ENCODE results near the gene TLR2. TPM values are rescaled to one million over a fixed set of nuclear protein-coding genes. Genes with fewer than 3 reads are reported as not detected.

Gene TLR2
- total and polyA plus RNA-seq, 2 experiments from 2014 or later = 0.63 to 1.2 TPM

DNA sequence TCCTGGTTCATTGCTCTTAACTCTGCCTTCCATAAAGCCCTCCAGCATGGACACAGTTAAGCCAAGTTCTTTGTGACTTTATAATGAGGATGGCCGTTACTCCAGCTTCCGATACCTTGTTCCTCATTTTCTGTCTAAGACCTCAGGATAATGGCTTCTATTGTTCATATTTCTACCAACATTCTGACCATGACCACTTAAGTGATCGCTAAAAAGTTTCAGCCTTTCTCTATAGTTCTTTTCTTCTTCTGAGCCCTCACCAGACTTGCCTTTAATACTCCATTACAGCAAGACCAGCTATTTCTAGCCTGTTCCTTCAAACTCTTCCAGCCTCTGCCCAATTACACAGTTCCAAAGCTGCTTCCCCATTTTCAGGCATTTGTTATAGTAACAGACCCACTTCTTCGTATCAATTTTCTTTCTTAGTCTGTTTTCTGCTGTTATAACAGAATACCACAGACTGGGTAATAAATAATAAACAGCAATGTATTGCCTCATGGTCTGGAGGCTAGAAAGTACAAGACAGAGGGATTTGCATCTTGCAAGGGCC, 63.4 kb downstream of the TLR2 start (continued):
- no peak for TF ChIP-seq POLR2AphosphoS5 (IDR thresholded peaks at IDR 0.05; ENCODE audit: low read depth)
- no peak for TF ChIP-seq ZNF114 (CRISPR knock-in tag; IDR thresholded peaks at IDR 0.05)
- TF ChIP-seq EZH2phosphoT487 (IDR thresholded peaks at IDR 0.05; ENCODE audit: unreplicated experiment) = no peak
- TF ChIP-seq EZH2 (IDR thresholded peaks at IDR 0.05; ENCODE audit: low read depth, unreplicated experiment) = no peak

DNA sequence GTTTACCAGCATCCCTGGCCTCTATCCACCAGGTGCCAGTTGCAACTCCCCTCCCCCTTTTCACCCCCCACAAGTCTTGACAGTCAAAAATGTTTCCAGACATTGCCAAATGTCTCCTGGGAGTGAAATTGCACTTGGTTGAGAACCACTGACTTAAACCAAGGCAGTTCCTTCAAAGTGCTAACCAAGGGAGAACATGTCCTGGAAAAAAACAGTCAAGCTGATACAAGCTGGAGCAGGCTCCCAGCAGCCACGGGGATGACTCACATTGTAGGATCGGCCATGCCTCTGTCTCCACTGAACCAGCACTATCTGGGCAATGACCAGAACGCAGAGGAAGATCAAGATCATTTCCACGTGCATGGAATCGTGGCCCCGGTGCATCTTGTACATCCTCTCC, 64.3 kb downstream of the TLR2 start:
- Histone ChIP-seq H2AFZ (no peak overlapping the region), H4K20me1 (replicated peaks; ENCODE audit: insufficient read depth) (no peaks in the 10 kb centered on the region), H3K79me2 (replicated peaks; ENCODE audit: insufficient read depth) (no peaks in the 10 kb centered on the region), H3K4me1 (ENCODE audit: insufficient read depth) (no peaks in the 10 kb centered on the region), H3K4me2 (no peak overlapping the region), H3K36me3 (ENCODE audit: insufficient read depth) (no peaks in the 10 kb centered on the region), H3F3A (replicated peaks; ENCODE audit: low read depth) (no peaks in the 10 kb centered on the region), H3K9me2 (ENCODE audit: insufficient read depth) (0 out of 2 replicates have a peak, but pooled peaks cover 4% of the 10 kb centered on the region), H3K27me3 (ENCODE audit: insufficient read depth) (no peaks in the 10 kb centered on the region), H3K27ac (ENCODE audit: low read depth) (no peak overlapping the region), H3K4me3 (no peak overlapping the region)
- Mint-ChIP-seq H3K4me1 (0 out of 3 replicates have a peak, but pooled peaks cover 2% of the 10 kb centered on the region), H3K4me3 (no peak overlapping the region), H3K27me3 (ENCODE audit: insufficient read depth, low read depth, poor library complexity) (no peaks in the 10 kb centered on the region), H3K9me3 (no peaks in the 10 kb centered on the region), H3K27ac (no peak overlapping the region), H3K36me3 (ENCODE audit: low read depth) (peaks cover 7% of the 10 kb centered on the region)
- DNase-seq (ENCODE audit: low spot score) (no peak), ATAC-seq (no peak)
- no peak for TF ChIP-seq POLR2AphosphoS5 (IDR thresholded peaks at IDR 0.05; ENCODE audit: low read depth)
- TF ChIP-seq EZH2 (IDR thresholded peaks at IDR 0.05; ENCODE audit: low read depth, unreplicated experiment) = no peak
- TF ChIP-seq, protein P1, sequence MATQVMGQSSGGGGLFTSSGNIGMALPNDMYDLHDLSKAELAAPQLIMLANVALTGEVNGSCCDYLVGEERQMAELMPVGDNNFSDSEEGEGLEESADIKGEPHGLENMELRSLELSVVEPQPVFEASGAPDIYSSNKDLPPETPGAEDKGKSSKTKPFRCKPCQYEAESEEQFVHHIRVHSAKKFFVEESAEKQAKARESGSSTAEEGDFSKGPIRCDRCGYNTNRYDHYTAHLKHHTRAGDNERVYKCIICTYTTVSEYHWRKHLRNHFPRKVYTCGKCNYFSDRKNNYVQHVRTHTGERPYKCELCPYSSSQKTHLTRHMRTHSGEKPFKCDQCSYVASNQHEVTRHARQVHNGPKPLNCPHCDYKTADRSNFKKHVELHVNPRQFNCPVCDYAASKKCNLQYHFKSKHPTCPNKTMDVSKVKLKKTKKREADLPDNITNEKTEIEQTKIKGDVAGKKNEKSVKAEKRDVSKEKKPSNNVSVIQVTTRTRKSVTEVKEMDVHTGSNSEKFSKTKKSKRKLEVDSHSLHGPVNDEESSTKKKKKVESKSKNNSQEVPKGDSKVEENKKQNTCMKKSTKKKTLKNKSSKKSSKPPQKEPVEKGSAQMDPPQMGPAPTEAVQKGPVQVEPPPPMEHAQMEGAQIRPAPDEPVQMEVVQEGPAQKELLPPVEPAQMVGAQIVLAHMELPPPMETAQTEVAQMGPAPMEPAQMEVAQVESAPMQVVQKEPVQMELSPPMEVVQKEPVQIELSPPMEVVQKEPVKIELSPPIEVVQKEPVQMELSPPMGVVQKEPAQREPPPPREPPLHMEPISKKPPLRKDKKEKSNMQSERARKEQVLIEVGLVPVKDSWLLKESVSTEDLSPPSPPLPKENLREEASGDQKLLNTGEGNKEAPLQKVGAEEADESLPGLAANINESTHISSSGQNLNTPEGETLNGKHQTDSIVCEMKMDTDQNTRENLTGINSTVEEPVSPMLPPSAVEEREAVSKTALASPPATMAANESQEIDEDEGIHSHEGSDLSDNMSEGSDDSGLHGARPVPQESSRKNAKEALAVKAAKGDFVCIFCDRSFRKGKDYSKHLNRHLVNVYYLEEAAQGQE (IDR thresholded peaks at IDR 0.05; ENCODE audit: unreplicated experiment) = no peak
- TF ChIP-seq ZNF114 (CRISPR knock-in tag; IDR thresholded peaks at IDR 0.05) = no peak
- TF ChIP-seq CREB1 (CRISPR knock-in tag; IDR thresholded peaks at IDR 0.05; ENCODE audit: low read depth) = no peak

DNA sequence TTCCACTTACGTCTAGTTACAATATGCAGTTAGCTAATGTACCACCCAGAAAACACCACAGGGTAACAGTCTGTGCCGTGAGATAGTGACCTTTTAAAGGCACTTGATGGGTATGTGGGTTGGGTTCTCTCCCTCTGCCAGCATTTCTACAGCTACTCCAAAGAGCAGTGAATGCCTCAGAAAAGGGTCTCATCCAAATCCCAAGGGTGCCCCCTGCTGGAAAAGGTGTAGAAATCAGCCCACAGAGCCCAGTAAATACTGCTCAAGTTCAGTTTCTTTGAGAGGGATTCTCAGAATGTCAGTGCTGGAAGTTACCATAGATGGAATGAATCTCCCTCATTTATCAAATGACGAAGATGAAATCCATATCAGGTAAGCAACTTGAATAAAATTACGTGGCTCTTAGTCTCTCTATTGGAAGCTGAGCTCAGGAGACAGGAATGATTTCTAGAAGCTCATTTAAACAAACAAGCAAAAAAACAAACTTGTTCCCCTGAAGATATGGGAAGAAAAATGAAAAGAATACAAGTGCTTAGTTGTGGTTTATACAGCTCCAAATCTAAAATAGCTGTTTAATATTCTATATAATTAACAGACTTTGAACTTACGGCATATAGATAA, 66.2 kb downstream of the TLR2 start:
- no peaks in the 10 kb centered on the region for H3K4me1 ChIP-seq (ENCODE audit: insufficient read depth)
- H3K36me3 Mint-ChIP-seq (ENCODE audit: low read depth) = peaks cover 15% of the 10 kb centered on the region
- H3K4me2 ChIP-seq = no peak overlapping the region
- H3K4me3 Mint-ChIP-seq = no peak overlapping the region
- no peaks in the 10 kb centered on the region for H3K27me3 ChIP-seq (ENCODE audit: insufficient read depth)
- no peak overlapping the region for H3K4me3 ChIP-seq
- DNase-seq (ENCODE audit: low spot score) (peak; percentile 95), ATAC-seq (peak; percentile 96)
- no peaks in the 10 kb centered on the region for H3K27me3 Mint-ChIP-seq (ENCODE audit: insufficient read depth, low read depth, poor library complexity)
- H2AFZ ChIP-seq = no peak overlapping the region
- no peaks in the 10 kb centered on the region for H3K9me3 Mint-ChIP-seq
- H3K27ac ChIP-seq (ENCODE audit: low read depth) = no peak overlapping the region
- H3K9me2 ChIP-seq (ENCODE audit: insufficient read depth) = peaks cover 2% of the 10 kb centered on the region; the same call in 1 of the 2 replicates
- H3F3A ChIP-seq (replicated peaks; ENCODE audit: low read depth) = no peaks in the 10 kb centered on the region
- no peak overlapping the region for H3K27ac Mint-ChIP-seq
- 0 out of 3 replicates have a peak, but pooled peaks cover 2% of the 10 kb centered on the region for H3K4me1 Mint-ChIP-seq
- no peaks in the 10 kb centered on the region for H4K20me1 ChIP-seq (replicated peaks; ENCODE audit: insufficient read depth)
- no peaks in the 10 kb centered on the region for H3K79me2 ChIP-seq (replicated peaks; ENCODE audit: insufficient read depth)
- no peaks in the 10 kb centered on the region for H3K36me3 ChIP-seq (ENCODE audit: insufficient read depth)
- no peak for TF ChIP-seq NANOG (IDR thresholded peaks at IDR 0.05; ENCODE audit: borderline replicate concordance)
- no peak for TF ChIP-seq EZH2 (IDR thresholded peaks at IDR 0.05; ENCODE audit: low read depth, unreplicated experiment)
- TF ChIP-seq, protein P1 (IDR thresholded peaks at IDR 0.05; ENCODE audit: unreplicated experiment) = no peak
- TF ChIP-seq ZNF331 (CRISPR knock-in tag; IDR thresholded peaks at IDR 0.05; ENCODE audit: low read depth) = no peak
- TF ChIP-seq STAT1 (IDR thresholded peaks at IDR 0.05; ENCODE audit: unreplicated experiment) = no peak

All from GM23338 (cell line).